CD4-positive, CD25-positive, alpha-beta regulatory T cell (primary cell): ENCODE results near the gene PIK3R5. TPM values are rescaled to one million over a fixed set of nuclear protein-coding genes. Genes with fewer than 3 reads are reported as not detected.

Experiments used
- ATAC-seq, 2 donors: fragments of 150-1000 bp; cut with Tn5 transposase; one replicate each; pipeline ENCODE4 v1.10.0; 2021; ENCODE audit warnings: low read depth in 2 of 2, moderate number of reproducible peaks in 2 of 2, moderate library complexity in 1 of 2
- DNase-seq, 3 donors: peaks; one replicate each; pipeline versions ENCODE4 v3.0.0 to v3.0.0-alpha.2; 2012 to 2022; ENCODE audit warnings: mixed read lengths in 1 of 3
- H3K27ac ChIP-seq: one replicate; pipeline ENCODE4 v1.7.0; 2013; ENCODE audit warnings: mild to moderate bottlenecking, low read length; ENCODE audit not compliant: insufficient read depth, poor library complexity, severe bottlenecking
- H3K27me3 ChIP-seq: one replicate; pipeline ENCODE4 v1.7.0; 2013; ENCODE audit warnings: low read length; ENCODE audit not compliant: control insufficient read depth, insufficient read depth
- H3K36me3 ChIP-seq: one replicate; pipeline ENCODE4 v1.7.0; 2013; ENCODE audit warnings: mild to moderate bottlenecking, low read length, moderate library complexity; ENCODE audit not compliant: control insufficient read depth, insufficient read depth
- H3K4me1 ChIP-seq: 2 replicates; pipeline ENCODE4 v1.7.0; 2013; ENCODE audit warnings: mild to moderate bottlenecking, low read length; ENCODE audit not compliant: insufficient read depth, control insufficient read depth, poor library complexity, severe bottlenecking
- H3K4me3 ChIP-seq: one replicate; pipeline ENCODE4 v1.7.0; 2013; ENCODE audit warnings: low read depth, mild to moderate bottlenecking, low read length, moderate library complexity
- H3K9me3 ChIP-seq, 2 experiments: 1 replicate in 1 of 2; 2 replicates in 1 of 2; pipeline ENCODE4 v1.7.0; 2013; ENCODE audit warnings: low read length in 2 of 2, mild to moderate bottlenecking in 1 of 2, moderate library complexity in 1 of 2; ENCODE audit not compliant: control insufficient read depth in 2 of 2
- H3K27ac Mint-ChIP-seq, 3 donors: one replicate each; pipeline ENCODE4 v1.8.0; 2020 to 2022; ENCODE audit warnings: mild to moderate bottlenecking in 3 of 3, mixed read lengths in 3 of 3, moderate library complexity in 2 of 3
- H3K27me3 Mint-ChIP-seq: one replicate; pipeline ENCODE4 v1.8.0; 2022; ENCODE audit warnings: mild to moderate bottlenecking, mixed read lengths
- H3K36me3 Mint-ChIP-seq: one replicate; pipeline ENCODE4 v1.8.0; 2020; ENCODE audit warnings: mixed read lengths
- H3K4me1 Mint-ChIP-seq, 4 donors: one replicate each; pipeline ENCODE4 v1.8.0; 2020 to 2022; ENCODE audit warnings: mixed read lengths in 4 of 4, mild to moderate bottlenecking in 1 of 4
- H3K4me3 Mint-ChIP-seq, 4 donors: one replicate each; pipeline ENCODE4 v1.8.0; 2020 to 2022; ENCODE audit warnings: mild to moderate bottlenecking in 4 of 4, mixed read lengths in 4 of 4, moderate library complexity in 3 of 4
- H3K9me3 Mint-ChIP-seq, 7 donors: one replicate each; pipeline ENCODE4 v1.8.0; 2020 to 2022; ENCODE audit warnings: mixed read lengths in 7 of 7, mild to moderate bottlenecking in 3 of 7, moderate library complexity in 2 of 7
- polyA plus RNA-seq, 4 donors: library from polyadenylated mRNA; unstranded; fragments of 300-500 nt; fragmentation: Illumina TruSeq; gene quantifications; one replicate each; pipeline ENCODE4 v1.2.3, GENCODE V29; 2021
- total RNA-seq: library from RNA; stranded (reverse); gene quantifications from one replicate; pipeline ENCODE4 v1.2.3, GENCODE V29; 2022

PIK3R5 gene
- total and polyA plus RNA-seq, 5 donors from 2014 or later: 34.8 to 275 (median 37.5) TPM

GRCh38 chr17:8877984-8878383 lies 87.5 kb downstream of the PIK3R5 start:
- Mint-ChIP-seq H3K27ac (peak overlapping the region in 2 of 3 donors; percentile 21 to 25), H3K27me3 (no peaks in the 10 kb centered on the region), H3K4me1 (peaks cover 0 to 17% (median 4%) of the 10 kb centered on the region in 4 donors), H3K4me3 (no peak overlapping the region), H3K36me3 (peaks cover 54% of the 10 kb centered on the region), H3K9me3 (no peaks in the 10 kb centered on the region)
- Histone ChIP-seq H3K4me3 (no peak overlapping the region), H3K9me3 (no peaks in the 10 kb centered on the region), H3K36me3 (peaks cover 52% of the 10 kb centered on the region), H3K4me1 (no peaks in the 10 kb centered on the region), H3K27ac (no peak overlapping the region), H3K27me3 (no peaks in the 10 kb centered on the region)
- DNase-seq: no peak
- no peak for ATAC-seq

- Mint-ChIP-seq H3K9me3 (no peaks in the 10 kb centered on the region), H3K4me3 (peak overlapping the region in 1 of 4 donors; percentile 51), H3K4me1 (peaks cover 0 to 16% (median 1%) of the 10 kb centered on the region in 4 donors), H3K27ac (peak overlapping the region in 1 of 3 donors; percentile 60), H3K36me3 (peaks cover 37% of the 10 kb centered on the region), H3K27me3 (no peaks in the 10 kb centered on the region)
- no peak overlapping the region for H3K4me3 ChIP-seq
- H3K36me3 ChIP-seq: peaks cover 32% of the 10 kb centered on the region
- DNase-seq (no peak), ATAC-seq (no peak)
- H3K27me3 ChIP-seq: no peaks in the 10 kb centered on the region
- no peaks in the 10 kb centered on the region for H3K4me1 ChIP-seq
- no peaks in the 10 kb centered on the region for H3K9me3 ChIP-seq
- H3K27ac ChIP-seq: no peak overlapping the region
Observed at GRCh38 chr17:8875957-8876356, 89.5 kb downstream of the PIK3R5 start.

- Mint-ChIP-seq H3K27me3 (no peaks in the 10 kb centered on the region), H3K27ac (peak overlapping the region in 2 of 3 donors; percentile 5 to 62), H3K4me1 (peaks cover 0 to 16% (median 1%) of the 10 kb centered on the region in 4 donors), H3K36me3 (peaks cover 32% of the 10 kb centered on the region), H3K9me3 (no peaks in the 10 kb centered on the region), H3K4me3 (peak overlapping the region in 2 of 4 donors; percentile 21 to 51)
- Histone ChIP-seq H3K4me3 (no peak overlapping the region), H3K4me1 (no peaks in the 10 kb centered on the region), H3K27ac (no peak overlapping the region), H3K9me3 (no peaks in the 10 kb centered on the region), H3K36me3 (peaks cover 27% of the 10 kb centered on the region), H3K27me3 (no peaks in the 10 kb centered on the region)
- no peak for ATAC-seq
- no peak for DNase-seq
Observed at GRCh38 chr17:8875436-8875835, 90.1 kb downstream of the PIK3R5 start.

- Mint-ChIP-seq H3K4me1 (peaks cover 0 to 16% (median 1%) of the 10 kb centered on the region in 4 donors), H3K36me3 (peaks cover 18% of the 10 kb centered on the region), H3K27me3 (no peaks in the 10 kb centered on the region), H3K9me3 (no peaks in the 10 kb centered on the region), H3K4me3 (peak overlapping the region in 1 of 4 donors; percentile 45), H3K27ac (peak overlapping the region in 1 of 3 donors; percentile 69)
- no peaks in the 10 kb centered on the region for H3K27me3 ChIP-seq
- DNase-seq (no peak), ATAC-seq (peak in 1 of 2 donors; percentile 26)
- no peaks in the 10 kb centered on the region for H3K9me3 ChIP-seq
- no peak overlapping the region for H3K27ac ChIP-seq
- H3K4me3 ChIP-seq: no peak overlapping the region
- no peaks in the 10 kb centered on the region for H3K4me1 ChIP-seq
- H3K36me3 ChIP-seq: peaks cover 13% of the 10 kb centered on the region
Observed at GRCh38 chr17:8873801-8874715, 91.4 kb downstream of the PIK3R5 start.

GRCh38 chr17:8872705-8873435 lies 92.6 kb downstream of the PIK3R5 start:
- Mint-ChIP-seq H3K27ac (no peak overlapping the region), H3K27me3 (peaks cover under 1% of the 10 kb centered on the region), H3K4me3 (peak overlapping the region in 1 of 4 donors; percentile 72), H3K36me3 (peaks cover 7% of the 10 kb centered on the region), H3K4me1 (peaks cover 0 to 21% (median 8%) of the 10 kb centered on the region in 4 donors), H3K9me3 (peaks cover 0 to 1% (median 0%) of the 10 kb centered on the region in 7 donors)
- DNase-seq (no peak), ATAC-seq (no peak)
- Histone ChIP-seq H3K27me3 (no peaks in the 10 kb centered on the region), H3K27ac (no peak overlapping the region), H3K9me3 (no peaks in the 10 kb centered on the region), H3K4me3 (no peak overlapping the region), H3K36me3 (peaks cover 3% of the 10 kb centered on the region), H3K4me1 (no peaks in the 10 kb centered on the region)

GRCh38 chr17:8872036-8872704 lies 93.3 kb downstream of the PIK3R5 start:
- H3K27me3 Mint-ChIP-seq: peaks cover 4% of the 10 kb centered on the region
- Histone ChIP-seq H3K4me3 (no peak overlapping the region), H3K27me3 (no peaks in the 10 kb centered on the region), H3K27ac (no peak overlapping the region), H3K9me3 (no peaks in the 10 kb centered on the region), H3K36me3 (no peaks in the 10 kb centered on the region), H3K4me1 (peaks cover 6% of the 10 kb centered on the region)
- peaks cover 0 to 28% (median 11%) of the 10 kb centered on the region in 4 donors for H3K4me1 Mint-ChIP-seq
- DNase-seq (no peak), ATAC-seq (no peak)
- no peak overlapping the region for H3K27ac Mint-ChIP-seq
- no peak overlapping the region for H3K4me3 Mint-ChIP-seq
- peaks cover 0 to 1% (median 0%) of the 10 kb centered on the region in 7 donors for H3K9me3 Mint-ChIP-seq
- no peaks in the 10 kb centered on the region for H3K36me3 Mint-ChIP-seq

GRCh38 chr17:8871081-8871581 lies 94.4 kb downstream of the PIK3R5 start:
- H3K36me3 Mint-ChIP-seq: no peaks in the 10 kb centered on the region
- H3K4me1 ChIP-seq: peaks cover 7% of the 10 kb centered on the region
- DNase-seq (no peak), ATAC-seq (no peak)
- no peaks in the 10 kb centered on the region for H3K9me3 ChIP-seq
- no peak overlapping the region for H3K27ac ChIP-seq
- H3K27ac Mint-ChIP-seq: no peak overlapping the region
- peaks cover 0 to 31% (median 11%) of the 10 kb centered on the region in 4 donors for H3K4me1 Mint-ChIP-seq
- H3K27me3 ChIP-seq: no peaks in the 10 kb centered on the region
- H3K4me3 ChIP-seq: no peak overlapping the region
- H3K36me3 ChIP-seq: no peaks in the 10 kb centered on the region
- peaks cover 0 to 1% (median 0%) of the 10 kb centered on the region in 7 donors for H3K9me3 Mint-ChIP-seq
- H3K27me3 Mint-ChIP-seq: peaks cover 4% of the 10 kb centered on the region
- no peak overlapping the region for H3K4me3 Mint-ChIP-seq
